Stimulated activated naive CD4-positive, alpha-beta T cell (primary cell): ENCODE results near the gene PTTG1.

Experiments
- DNase-seq, 6 experiments: peaks; one replicate each; lab custom pipeline; 2025; lab: John Stamatoyannopoulos, UW

PTTG1 gene

DNA sequence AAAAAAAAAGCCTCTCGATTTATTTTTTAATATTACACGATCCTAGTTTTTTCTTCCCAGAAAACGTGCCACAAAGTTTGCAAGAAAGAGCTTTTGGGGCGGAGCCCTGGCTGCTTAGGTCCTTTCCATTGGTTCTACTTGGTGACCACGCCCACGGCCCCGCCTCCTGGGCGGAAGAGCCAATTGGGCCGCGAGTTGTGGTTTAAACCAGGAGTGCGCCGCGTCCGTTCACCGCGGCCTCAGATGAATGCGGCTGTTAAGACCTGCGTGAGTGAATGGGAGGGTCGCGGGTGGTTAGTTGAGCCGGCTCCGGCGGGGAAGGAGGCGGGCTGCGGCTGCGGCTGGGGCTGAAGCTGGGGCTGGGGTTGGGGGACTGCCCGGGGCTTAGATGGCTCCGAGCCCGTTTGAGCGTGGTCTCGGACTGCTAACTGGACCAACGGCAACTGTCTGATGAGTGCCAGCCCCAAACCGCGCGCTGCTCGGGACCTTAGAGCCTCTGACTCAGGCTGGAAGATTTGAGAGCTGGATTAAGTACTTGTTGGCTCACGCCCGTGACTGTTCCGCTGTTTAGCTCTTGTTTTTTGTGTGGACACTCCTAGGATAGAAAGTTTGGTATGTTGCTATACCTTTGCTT is at the start of gene PTTG1:
PTTG1 (plus strand) TSS at position 231 of the 634 bp plus-strand sequence. CDS start 458 bp downstream, outside the sequence.
- peak; percentile 76 to 87 (median 84) for DNase-seq

DNA sequence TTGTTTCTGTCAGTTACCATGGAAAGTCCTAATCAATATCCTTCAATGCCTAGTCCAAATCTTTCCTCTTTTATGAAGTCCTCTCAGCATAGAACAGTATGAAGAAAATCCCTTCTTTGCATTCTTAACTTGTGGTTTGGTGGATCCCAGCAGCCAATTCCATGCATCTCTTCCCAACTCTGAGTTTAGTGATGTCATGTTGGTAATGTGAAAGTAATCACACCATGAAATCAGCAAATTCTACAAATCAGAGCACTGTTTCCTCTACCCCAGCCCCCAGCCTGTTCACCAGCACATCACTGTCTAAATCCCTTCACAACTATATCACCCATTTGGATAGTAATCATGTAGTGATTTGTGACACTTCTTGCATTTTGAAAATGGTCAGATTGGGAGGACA is 46.5 kb upstream of the PTTG1 start:
- no peak for DNase-seq

DNA sequence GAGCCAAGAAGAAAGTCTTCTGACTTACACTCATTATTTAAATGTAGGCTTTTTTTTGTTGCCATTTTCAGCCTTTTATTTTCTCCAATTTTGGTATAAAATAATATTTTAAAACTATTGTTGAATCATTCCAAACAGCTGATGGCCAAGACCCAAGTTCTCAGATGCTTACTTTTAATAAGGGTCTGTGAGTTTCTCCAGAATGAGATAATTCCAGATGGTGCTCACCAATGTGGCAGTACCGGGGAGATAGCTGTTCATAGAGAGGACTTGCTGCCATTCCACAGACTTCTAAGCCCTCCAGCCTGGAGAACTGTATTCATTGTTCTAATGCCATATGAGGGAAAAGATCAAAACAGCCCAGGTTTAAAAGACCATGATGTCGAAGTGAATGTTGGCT is 46.0 kb upstream of the PTTG1 start:
- DNase-seq, result no peak

DNA sequence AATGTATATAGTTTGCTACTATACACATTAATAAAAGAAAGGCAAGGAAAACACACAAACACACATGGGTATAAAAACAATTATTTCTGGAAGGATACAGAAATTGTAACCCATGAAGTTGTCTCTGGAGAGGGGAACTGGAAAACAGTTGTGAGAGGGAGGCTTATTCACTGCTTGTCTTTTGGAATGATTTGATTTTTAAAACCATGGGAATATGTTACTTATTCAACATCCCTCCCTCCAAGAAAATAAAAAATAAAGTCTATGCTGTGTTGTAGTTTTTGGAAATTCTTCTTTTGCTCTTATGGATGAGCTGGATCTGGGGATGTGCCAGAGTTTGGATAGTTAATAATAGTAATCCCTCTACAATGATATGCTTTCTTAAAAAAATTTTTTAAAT is 45.2 kb upstream of the PTTG1 start:
- no peak for DNase-seq

DNA sequence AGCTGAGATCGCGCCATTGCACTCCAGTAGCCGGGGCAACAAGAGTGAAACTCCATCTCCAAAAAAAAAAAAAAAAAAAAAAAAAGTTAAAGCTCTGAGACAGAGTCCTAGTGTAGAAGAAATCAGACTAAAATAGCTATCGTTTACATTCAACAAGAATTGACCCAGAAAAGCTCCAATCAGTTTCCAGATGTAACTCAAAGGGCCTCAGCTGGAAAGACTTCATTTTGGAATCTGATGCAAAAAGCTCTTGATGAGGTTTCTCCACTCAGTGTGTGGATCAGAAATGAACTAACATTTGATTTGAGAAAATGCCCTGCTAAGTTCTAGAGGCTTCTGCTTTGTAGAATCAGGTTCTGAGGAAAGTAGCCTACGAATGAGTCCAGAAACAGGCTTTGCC is 44.0 kb upstream of the PTTG1 start:
- DNase-seq, result no peak

DNA sequence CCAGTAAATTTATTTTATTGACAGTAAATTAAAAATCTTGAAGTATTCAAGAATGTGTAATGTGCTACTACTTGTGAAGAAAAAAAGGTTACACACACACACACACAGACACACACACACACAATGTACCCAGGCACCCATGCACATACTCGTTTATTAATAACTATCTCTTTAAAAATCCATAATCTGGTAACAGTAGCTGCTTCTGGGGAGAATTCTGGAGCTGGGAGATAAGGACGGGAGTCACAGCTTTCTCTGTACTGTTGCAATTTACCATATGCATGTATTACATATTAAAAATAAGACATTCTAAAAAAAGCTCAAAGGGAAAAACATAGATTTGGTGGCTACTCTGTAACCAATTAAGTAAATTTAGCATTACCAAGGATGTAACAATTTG is 43.3 kb upstream of the PTTG1 start:
- no peak for DNase-seq

DNA sequence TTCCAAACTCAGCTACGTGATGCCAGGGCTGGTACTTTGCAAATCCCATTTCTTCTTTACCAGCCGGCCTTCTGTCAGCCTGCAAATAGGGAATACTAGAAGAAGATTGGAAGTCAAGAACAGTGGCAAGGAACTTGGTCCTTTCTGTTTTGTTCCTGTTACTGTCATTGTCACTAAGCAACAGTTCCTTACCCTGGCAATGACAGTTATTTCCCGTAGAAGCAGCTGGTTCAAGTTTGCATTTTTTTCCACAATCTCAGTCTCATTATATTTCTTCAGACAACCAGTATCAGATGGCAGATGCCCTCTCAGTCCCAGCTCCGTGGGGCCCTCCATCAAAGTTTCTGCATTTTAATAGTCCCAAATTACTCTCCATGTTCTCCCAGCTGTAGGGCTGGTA is 42.1 kb upstream of the PTTG1 start:
- DNase-seq, result no peak

DNA sequence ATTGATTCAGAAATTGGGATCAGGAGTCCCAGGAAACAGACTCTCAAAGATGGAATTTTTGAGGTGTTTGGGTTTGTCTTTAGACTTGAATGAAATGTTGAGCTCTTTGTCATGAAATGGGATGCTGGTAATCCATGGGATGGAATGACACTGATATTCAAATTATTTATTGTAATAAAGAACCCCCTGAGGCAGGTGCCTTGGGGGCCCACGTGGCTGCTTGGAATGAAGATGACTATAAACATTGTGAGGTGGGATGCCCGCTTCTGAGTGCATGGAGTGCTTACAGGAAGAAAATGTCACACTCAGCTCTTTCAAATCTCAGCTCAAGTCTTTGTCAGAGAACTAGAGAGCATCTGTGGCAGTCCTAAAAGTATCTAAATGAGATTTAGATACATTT is 41.6 kb upstream of the PTTG1 start:
- DNase-seq, result no peak

DNA sequence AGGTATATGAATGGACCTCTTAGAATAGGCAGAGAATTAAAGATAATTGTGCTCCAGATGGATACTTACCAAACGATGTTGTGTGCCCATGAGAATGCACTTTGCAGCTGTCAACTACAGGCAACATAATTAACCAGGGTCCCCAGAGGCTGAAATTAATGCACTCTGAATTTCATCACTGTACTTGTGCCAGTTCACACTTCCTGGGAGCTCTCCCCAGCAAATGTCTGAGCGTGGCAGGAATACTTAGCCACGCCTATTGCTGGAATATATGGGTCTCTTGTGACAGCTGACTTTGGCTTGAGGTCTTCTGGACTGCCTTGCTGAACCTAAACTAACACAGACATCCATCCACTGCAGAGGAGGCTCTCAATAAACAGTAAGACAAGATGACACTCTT is 39.3 kb upstream of the PTTG1 start:
- no peak for DNase-seq

DNA sequence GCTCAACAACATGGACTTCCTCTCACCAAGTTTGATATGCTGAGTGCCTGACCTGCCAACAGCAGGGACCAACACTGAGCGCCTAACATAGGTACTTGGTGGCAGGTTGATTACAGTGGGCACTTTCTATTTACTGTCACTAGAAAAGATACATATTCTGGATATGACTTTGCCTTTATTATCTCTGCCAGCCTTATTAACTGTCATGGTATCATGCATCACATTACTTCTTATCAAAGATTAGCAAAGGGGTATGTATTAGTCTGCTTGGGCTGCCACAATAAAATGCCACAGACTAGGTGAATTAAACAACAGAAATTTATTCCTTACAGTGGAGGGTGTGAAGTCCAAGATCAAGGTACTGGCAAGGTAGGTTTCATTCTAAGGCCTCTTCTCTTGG is 37.0 kb upstream of the PTTG1 start:
- DNase-seq, result no peak

DNA sequence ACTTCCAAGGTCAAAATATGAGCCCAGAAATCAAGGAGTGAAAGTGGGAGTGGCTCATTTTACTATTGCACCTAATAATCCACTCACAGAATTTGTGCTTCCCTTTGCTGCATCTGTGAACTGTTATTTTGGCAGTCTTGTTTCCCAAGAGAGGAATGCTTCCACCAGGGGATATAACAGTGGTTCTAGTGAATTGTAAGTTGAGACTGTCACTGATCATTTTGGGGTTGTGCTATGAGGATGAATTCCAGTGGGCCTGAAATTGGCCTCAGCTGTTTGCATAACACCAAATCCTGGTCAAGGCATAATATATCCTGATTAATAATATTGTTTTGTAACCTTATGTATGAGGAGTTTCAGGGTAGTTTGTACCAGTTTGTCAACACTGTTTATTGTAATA is 36.2 kb upstream of the PTTG1 start:
- no peak for DNase-seq

DNA sequence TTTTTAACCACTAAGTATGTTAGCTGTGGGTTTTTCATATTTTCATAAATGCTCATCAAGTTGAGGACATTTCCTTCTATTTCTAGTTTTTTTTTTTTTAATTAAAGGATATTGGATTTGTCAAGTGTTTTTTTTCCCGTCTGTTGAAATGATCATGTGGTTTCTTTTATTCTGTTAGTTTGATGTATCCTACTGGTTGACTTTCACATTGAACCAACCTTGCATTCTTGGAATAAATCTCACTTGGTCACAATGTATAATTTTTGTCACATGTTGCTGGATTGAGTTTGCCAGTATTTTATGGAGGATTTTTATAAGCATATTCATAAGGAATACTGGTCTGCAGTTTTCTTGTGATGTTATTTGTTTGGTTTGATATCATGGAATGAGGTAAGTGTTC is 34.2 kb upstream of the PTTG1 start:
- no peak for DNase-seq

DNA sequence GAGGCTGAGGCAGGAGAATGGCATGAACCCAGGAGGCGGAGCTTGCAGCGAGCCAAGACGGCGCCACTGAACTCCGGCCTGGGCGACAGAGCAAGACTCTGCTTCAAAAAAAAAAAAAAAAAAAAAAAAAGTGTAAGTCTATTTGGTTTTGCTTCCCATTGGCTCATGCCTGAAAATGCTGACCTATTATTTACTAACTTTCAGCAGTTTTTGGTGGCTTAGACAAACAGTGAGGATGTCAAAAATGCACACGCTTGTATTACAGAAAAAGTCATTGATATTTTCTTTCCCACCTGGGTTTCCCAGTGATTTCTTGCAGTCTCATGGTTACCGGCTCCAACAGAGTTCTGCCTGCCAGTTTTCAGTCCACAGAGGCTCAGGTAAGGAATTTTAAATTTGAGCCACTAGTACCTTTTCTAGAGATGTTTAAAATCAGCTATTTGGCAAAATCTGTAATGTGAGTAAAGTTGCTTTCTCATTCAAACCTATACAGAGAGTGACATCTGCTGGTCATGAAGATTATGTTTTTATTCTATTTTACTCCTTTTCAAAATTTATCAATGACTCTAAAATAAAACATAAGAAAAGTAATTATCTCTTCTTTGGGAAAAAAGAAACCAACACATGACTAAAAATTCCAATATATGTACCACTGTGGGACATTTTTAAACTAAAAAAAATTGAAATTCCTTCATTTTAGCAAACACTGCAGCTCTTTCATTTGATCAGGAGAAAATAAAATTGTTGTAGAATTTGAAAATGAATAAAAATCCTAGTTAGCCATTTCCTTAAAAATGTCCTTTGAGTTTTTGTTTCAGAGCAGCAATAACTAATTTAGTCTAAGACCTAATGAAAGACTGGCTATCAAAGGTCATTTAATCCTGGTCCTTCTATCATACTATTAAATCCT is 30.6 kb upstream of the PTTG1 start:
- DNase-seq, result peak in 2 of 6 experiments; percentile 9 to 15

DNA sequence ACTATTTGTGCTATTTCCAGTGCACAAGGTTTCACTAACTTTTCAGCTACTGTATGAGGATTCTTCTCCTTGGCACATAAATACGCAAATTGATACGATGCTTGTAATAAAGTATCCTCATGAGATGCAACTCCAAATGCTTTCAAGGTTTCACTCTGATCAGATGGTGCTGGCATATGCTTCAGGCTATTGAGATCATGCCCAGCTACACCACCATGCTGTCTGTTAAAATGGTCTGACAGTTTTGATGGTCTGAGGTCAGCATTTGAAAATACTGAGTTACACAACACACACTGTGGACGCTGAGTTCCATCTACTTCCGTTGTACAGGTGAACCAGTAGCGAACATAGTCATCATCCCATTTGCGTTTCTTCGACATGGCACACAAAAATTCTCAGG is 26.5 kb upstream of the PTTG1 start:
- DNase-seq, result no peak

DNA sequence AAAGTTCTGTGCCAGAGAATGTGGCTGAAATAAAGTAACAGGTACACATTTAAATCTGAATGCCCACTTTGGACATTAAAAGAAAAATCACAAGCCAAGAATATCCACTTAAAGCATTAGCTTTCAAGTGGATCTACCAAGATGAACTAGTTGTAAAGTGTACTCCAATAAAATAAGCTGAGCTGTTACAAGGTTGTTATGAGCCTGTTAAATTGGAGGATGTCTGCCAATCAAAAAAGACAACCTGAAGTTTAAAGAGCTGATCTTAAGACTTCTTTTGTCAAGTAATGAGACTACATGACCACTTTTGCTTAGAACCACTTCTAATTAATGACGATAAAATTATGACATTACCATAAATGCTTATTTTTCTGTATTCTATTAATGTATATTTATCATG is 24.2 kb upstream of the PTTG1 start:
- no peak for DNase-seq

DNA sequence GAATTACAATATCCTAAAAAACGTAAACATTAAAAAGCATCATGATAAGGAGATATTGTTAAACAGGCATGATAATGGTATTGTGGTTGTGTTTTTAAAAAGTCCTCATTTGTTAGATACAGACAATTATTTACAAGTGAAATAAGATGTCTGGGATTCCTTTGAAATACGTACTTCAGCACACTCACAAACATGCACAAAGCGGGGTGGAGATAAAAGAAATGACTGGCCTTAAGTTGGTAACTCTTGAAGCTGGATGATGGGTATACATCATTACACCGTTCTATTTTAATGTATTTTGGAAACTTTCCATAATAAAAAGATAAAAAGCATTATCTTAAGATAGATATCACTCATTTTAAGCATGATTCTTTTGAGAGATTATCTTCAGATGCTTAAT is 22.8 kb upstream of the PTTG1 start:
- no peak for DNase-seq

DNA sequence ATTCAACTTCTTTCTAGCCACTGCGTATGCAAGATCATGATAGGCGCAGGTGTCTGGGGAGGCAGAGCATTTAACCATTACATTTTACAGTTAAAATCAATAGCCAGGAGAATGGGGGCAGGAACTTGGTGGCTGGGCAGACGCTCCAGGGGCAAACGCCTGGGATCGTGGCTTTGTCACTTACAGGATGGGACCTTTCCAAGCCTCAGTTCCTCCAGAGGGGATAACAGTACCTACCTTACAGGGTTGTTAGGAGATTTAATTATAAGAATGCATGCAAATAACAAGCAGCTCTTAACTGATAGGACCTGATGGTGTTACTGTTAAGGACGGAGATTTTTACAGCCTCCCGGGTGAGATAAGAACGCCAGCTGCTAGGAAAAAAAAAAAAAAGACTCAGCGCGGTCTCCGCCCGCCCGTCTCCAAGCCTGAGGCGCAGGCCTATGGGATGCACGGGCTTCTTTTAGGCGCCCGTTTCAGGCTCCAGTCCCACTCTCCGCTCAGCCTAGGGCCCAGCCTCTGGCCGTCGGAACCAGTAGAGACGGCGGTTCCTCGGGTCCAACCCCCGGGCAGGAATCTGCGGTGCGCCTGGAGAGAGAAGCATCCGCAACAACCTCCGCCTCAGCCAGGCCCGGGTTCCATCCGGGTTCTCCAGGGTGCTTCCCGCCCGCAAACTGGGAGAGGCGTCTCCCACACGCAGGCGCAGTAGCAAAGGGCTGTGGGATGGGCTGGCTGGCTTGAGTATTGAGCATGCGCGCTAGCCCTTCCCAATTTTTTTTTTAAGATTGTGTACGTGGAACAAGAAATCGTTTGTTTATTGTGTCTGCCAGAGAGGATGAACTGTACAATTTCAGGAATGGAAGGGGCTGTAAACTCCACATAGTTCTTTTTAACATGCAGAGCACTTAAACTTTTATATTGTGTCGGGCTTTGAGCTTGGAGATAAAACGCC is 22.0 kb upstream of the PTTG1 start, which contains the start of gene FAM200C:
FAM200C (minus strand) TSS at position 653 of the 952 bp plus-strand sequence. CDS start 4,564 bp downstream, outside the sequence.
- peak; percentile 16 to 53 (median 30) for DNase-seq

DNA sequence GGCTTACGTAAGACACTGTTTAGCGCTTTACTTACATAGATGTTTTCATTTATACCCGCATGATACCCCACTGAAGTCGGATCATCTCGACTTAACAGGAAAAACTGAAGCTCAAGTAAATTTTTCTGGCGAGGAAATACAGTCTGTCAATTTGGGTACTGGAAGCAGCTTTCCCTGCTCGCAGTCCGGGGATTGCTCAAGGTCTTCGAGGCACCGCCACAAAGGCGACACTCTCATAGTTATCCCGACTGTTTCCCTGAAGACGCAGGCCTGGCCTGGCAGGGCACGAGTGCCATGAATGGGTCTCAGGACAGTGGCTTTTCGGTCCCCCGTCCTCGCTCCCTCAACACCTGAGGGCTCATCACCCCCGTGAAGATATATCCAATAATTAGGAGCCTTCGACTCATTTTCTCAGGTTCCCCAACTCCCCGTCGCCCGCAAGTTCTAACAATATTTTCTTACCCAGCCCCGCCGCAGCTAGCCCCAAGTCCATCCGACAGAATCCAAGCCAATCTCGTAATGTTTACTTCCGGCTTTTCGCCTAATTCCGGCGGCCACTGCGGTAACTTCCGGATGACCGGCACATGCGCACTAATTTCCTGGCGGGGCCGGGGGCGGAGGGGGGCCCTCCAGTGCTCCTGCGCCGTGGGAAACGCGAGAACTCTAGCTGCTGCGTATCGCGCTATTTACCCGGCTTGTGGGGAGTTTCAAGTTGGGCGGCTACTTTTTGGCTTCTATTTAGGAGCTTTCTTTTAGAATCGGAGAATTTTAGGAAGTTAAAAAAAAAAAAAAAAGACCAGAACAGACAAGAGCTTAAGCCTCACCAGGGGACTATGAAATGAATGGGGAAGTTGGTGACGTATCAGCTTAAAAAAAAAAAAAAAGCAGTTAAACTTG is 2.8 kb upstream of the PTTG1 start, which contains the start of gene SLU7:
SLU7 (minus strand) TSS at position 521 of the 897 bp plus-strand sequence. CDS start 3,787 bp downstream, outside the sequence.
- DNase-seq, result peak; percentile 83 to 92 (median 88)

DNA sequence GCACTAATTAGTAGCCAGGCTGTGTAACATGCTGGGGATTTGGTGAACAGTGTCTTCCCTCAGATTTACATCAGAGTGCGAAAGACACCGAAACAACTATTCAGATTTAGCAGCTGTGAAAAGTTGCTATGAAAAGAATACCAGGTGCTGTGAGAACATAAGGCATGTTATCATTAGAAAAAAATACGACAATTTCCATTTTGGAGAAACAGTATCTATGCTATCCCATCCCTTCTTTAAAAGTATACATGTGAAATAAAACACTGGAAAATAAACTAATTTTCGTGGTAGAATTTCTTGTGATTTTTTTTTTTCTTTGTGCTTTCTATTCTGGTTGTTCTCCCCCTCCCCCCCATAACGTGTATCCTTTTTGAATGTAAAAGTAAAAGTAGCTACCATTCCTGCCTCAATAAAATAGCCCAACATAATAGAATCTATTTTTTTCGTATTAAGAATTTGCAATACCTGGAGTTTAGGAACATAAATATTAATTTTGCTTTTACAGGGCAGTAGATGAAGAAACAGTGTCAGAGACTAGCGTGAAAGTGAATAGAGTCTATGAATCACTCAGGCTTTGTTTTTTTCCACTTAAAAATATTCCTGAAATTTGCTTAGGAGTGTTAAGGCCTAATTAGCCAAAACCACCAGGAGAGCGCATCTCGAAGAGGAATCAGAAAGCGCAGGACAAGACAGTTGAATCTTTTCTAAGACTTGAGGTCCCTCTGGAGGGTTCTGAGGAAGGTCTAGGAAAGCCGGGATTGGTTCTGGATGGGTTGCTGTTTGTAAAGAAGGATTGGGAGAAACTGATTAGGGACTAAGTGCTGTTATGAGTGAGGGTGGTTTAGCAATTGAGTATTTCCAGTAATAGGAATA is 2.0 kb upstream of the PTTG1 start:
- DNase-seq, result no peak

DNA sequence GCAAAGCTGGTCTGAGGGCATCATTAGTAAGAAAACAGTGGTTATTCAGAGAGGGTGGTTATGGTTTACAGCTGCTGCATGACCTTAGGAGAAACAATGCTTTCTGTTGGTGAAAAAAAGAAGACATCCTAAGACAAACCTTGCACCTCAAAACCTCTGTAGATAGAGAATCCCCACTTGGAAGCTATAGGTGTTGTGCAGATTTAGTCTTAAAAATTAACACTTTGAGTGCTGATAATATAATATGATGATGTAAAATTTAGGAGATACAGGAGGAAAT is 1.4 kb upstream of the PTTG1 start:
- no peak for DNase-seq
